Uterus (tissue), 4 donors: ENCODE results near the gene KCNQ1. TPM values are rescaled to one million over a fixed set of nuclear protein-coding genes. Genes with fewer than 3 reads are reported as not detected.

Experiments used
- DNase-seq, 2 donors: peaks; one replicate each; pipeline ENCODE4 v3.0.0-alpha.2; 2019 to 2020
- H3K27ac ChIP-seq, 2 donors: fragments of 200-600 bp; sonication (generic); 1 replicate in 1 of 2; 2 replicates in 1 of 2; pipeline ENCODE4 v1.5.1; 2016 to 2018
- H3K27me3 ChIP-seq, 2 donors: fragments of 200-600 bp; sonication (generic); one replicate each; pipeline ENCODE4 v1.5.1; 2018 to 2019; ENCODE audit warnings: control low read depth in 1 of 2
- H3K36me3 ChIP-seq, 2 donors: fragments of 200-600 bp; sonication (generic); one replicate each; pipeline ENCODE4 v1.5.1; 2019; ENCODE audit warnings: control low read depth in 1 of 2
- H3K4me1 ChIP-seq, 2 donors: fragments of 200-600 bp; sonication (generic); one replicate each; pipeline ENCODE4 v1.5.1; 2018 to 2019; ENCODE audit warnings: control low read depth in 1 of 2
- H3K4me3 ChIP-seq, 2 donors: fragments of 200-600 bp; sonication (generic); 1 replicate in 1 of 2; 2 replicates in 1 of 2; pipeline ENCODE4 v1.5.1; 2018 to 2019; ENCODE audit warnings: mild to moderate bottlenecking in 1 of 2
- H3K9me3 ChIP-seq, 2 donors: fragments of 200-600 bp; sonication (generic); one replicate each; pipeline ENCODE4 v1.5.1; 2019; ENCODE audit warnings: control low read depth in 1 of 2
- POLR2A ChIP-seq, 2 donors: fragments of 450-650 bp; IDR thresholded peaks; one replicate each; pipeline ENCODE4 v1.6.1; 2016; ENCODE audit warnings: antibody characterized with exemption in 2 of 2, mild to moderate bottlenecking in 1 of 2, moderate library complexity in 1 of 2
- intact Hi-C: fragments of 100-400 bp; cut with DNase I; formaldehyde crosslinking; loops from one replicate; pipeline ENCODE4 v1.15.1; 2023; ENCODE audit warnings: low total_unique reads
- total RNA-seq, 4 donors: library from RNA; depleted of rRNA in 3 of 4; stranded (reverse); fragments of >200 nt in 3 of 4; gene quantifications; one replicate each; pipeline versions ENCODE4 v1.1.0 to v1.2.4, GENCODE V29; 2014 to 2023
- TF ChIP-seq, protein P1 (sequence below), 4 experiments: fragments of 200-600 bp in 2 of 4; fragments of 450-650 bp in 2 of 4; sonication (generic) in 2 of 4; IDR thresholded peaks; one replicate each; pipeline ENCODE4 v1.5.1; 2016 to 2019; ENCODE audit warnings: antibody characterized with exemption in 4 of 4, mild to moderate bottlenecking in 2 of 4, moderate library complexity in 1 of 4
- donor health status: DM: yes; HTN: yes; CAD: no.

Gene KCNQ1
- total RNA-seq, 4 donors from 2014 or later = 2.6 to 10.4 (median 5.4) TPM

DNA sequence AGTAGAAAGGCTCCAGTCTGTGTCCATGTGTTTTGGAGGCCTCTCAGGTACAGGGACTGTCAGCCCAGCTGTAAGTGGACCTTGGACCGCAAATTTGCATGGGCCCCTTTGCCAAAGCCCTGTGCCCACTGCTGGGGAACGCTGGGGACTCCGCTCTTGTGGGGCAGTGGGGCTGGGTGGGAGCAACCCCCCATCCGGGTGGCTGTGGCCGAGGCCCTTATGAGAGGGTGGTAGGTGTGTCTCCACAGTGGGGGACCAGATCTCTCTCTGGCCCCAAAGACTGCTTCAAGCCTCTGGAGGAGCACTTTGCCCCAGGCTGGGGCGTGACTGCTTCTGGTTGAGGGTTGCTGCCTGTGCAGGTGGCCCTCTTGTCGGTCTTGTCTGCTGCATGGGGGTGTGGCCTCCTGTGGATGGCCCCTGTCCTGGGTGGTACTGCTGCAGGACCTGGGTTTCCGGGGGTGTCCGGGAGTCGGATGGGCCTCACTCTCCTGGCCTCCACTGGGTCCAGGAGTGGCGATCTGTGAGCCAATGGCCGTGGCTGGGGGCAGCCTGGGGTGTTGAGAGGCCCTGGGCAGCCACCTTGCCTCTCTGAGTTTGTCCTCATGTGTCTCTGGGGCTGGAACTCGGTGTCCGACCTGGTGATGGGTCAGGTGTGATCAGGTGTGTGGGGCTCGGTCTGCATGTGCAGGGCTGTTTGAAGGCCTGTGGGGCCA is 15.9 kb downstream of the KCNQ1 start:
- Histone ChIP-seq H3K27me3 (no peaks in the 10 kb centered on the region), H3K36me3 (no peaks in the 10 kb centered on the region), H3K9me3 (no peaks in the 10 kb centered on the region), H3K4me3 (no peak overlapping the region), H3K27ac (no peak overlapping the region), H3K4me1 (no peaks in the 10 kb centered on the region)
- no peak for DNase-seq
- intact Hi-C loops = no loop called here
- no peak for TF ChIP-seq POLR2A (IDR thresholded peaks at IDR 0.05)
- TF ChIP-seq, protein P1, sequence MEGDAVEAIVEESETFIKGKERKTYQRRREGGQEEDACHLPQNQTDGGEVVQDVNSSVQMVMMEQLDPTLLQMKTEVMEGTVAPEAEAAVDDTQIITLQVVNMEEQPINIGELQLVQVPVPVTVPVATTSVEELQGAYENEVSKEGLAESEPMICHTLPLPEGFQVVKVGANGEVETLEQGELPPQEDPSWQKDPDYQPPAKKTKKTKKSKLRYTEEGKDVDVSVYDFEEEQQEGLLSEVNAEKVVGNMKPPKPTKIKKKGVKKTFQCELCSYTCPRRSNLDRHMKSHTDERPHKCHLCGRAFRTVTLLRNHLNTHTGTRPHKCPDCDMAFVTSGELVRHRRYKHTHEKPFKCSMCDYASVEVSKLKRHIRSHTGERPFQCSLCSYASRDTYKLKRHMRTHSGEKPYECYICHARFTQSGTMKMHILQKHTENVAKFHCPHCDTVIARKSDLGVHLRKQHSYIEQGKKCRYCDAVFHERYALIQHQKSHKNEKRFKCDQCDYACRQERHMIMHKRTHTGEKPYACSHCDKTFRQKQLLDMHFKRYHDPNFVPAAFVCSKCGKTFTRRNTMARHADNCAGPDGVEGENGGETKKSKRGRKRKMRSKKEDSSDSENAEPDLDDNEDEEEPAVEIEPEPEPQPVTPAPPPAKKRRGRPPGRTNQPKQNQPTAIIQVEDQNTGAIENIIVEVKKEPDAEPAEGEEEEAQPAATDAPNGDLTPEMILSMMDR (IDR thresholded peaks at IDR 0.05) = no peak

DNA sequence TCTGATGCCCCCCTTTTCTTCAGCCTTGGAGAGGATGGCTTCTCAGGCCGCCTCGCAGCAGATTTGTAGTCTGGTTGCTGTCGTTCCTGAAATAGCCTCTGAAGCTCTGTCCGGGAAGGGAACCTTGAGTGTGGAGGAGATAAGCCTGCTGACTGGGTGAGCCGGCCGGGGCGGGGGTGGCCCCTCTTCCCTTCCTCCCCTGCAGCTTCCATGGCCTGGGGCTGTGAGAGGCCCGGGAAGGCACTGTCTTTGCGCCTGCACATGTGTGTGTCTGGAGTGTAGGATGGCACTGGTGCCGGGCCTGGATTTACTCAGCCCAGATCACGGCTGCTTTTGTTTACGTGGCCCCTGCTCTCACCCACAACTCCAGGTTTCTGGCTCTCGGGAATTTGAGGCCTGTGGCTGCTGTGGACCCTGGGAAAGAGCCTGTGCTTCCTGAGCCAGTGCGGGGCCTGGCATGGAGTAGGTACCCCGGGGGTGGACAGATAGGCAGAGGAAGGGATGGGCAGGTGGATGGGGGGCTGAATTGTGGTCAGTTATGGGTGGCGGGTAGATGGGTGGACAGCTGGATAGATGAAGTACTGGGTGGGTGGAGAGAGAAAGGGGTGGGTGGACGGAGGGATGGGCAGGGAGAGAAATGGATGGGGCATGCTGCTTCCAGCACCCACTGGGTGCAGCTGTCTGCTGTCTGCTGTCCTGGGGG is 16.6 kb downstream of the KCNQ1 start:
- Histone ChIP-seq H3K27me3 (no peaks in the 10 kb centered on the region), H3K4me3 (no peak overlapping the region), H3K27ac (no peak overlapping the region), H3K9me3 (no peaks in the 10 kb centered on the region), H3K4me1 (no peaks in the 10 kb centered on the region), H3K36me3 (no peaks in the 10 kb centered on the region)
- intact Hi-C loops = no loop called here
- no peak for TF ChIP-seq POLR2A (IDR thresholded peaks at IDR 0.05)
- TF ChIP-seq, protein P1 (IDR thresholded peaks at IDR 0.05) = no peak
- DNase-seq = no peak

DNA sequence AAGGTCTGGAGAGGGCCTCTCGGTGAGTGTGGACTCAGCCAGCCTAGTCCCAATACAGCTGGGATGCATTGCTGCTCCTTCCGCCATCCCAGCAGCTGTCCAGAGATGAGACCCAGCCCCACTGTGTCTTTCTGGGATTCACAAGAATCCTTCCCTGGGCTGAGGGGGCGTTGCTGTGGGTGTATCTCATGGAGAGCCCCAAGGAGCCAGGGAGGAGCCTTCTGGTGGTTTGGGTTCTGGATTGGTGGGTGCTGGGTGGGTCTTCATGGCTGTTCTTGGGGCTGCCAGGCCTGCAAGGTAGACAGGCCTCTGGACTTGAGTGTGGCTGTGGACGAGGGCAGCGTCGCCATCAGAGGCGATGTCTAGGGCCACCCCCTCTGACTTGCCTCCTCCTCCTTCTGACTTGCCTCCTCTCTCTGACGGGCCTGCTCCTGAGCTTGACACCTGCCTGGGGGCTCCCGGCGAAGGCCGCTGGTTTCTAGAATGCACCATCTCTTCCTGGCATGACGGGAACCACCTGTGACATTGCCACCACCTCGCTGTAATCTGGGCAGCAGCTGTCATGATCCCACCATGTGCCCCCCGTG is 17.2 kb downstream of the KCNQ1 start:
- Histone ChIP-seq H3K4me3 (no peak overlapping the region), H3K36me3 (no peaks in the 10 kb centered on the region), H3K27me3 (no peaks in the 10 kb centered on the region), H3K27ac (no peak overlapping the region), H3K9me3 (no peaks in the 10 kb centered on the region), H3K4me1 (no peaks in the 10 kb centered on the region)
- intact Hi-C loops = no loop called here
- DNase-seq = no peak
- TF ChIP-seq, protein P1 (IDR thresholded peaks at IDR 0.05) = no peak
- no peak for TF ChIP-seq POLR2A (IDR thresholded peaks at IDR 0.05)

DNA sequence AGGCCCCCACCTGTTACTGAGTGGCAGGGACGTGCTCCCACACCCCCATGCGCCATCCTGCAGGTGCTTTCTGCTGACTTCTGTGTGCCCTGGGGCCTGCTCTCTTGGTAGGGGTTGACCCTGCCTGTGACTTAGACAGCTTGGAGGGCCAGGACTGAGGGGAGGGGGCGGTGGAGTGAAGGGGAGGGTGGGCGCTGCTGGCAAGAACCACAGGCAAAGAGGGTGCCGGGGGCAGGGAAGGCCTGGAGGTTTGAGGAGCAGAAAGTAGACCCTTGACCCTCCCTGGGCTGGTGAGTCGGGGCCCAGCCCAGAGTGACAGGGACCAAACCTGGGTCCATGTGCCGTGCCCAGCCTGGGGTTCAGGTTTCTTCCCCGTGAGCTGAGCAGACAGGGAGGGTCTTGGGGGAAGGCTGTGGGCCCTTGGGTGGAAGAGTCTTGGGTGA is 17.8 kb downstream of the KCNQ1 start:
- no peak overlapping the region for H3K27ac ChIP-seq
- intact Hi-C loops = no loop called here
- no peaks in the 10 kb centered on the region for H3K9me3 ChIP-seq
- no peaks in the 10 kb centered on the region for H3K27me3 ChIP-seq
- no peak for TF ChIP-seq POLR2A (IDR thresholded peaks at IDR 0.05)
- TF ChIP-seq, protein P1 (IDR thresholded peaks at IDR 0.05) = no peak
- no peaks in the 10 kb centered on the region for H3K4me1 ChIP-seq
- no peaks in the 10 kb centered on the region for H3K36me3 ChIP-seq
- no peak overlapping the region for H3K4me3 ChIP-seq
- DNase-seq = no peak
